Stimulated activated naive CD8-positive, alpha-beta T cell treated with anti-CD3 and anti-CD28 coated beads, Interleukin-15, amount 100 ng/mL, for 72 hours (primary cell): Measurements from ENCODE around the gene NIN.

Source experiments
- ATAC-seq: fragments of 150-1000 bp; cut with Tn5 transposase; 2 replicates; pipeline ENCODE4 v1.10.0; 2021; ENCODE audit warnings: mild to moderate bottlenecking, moderate library complexity
- DNase-seq, 2 donors: peaks; one replicate each; pipeline ENCODE4 v3.0.0; 2021 to 2022
- H3K27ac Mint-ChIP-seq, 2 donors: one replicate each; pipeline ENCODE4 v1.8.0; 2022; ENCODE audit warnings: mild to moderate bottlenecking in 2 of 2, mixed read lengths in 2 of 2, moderate library complexity in 2 of 2
- H3K27me3 Mint-ChIP-seq: one replicate; pipeline ENCODE4 v1.8.0; 2022; ENCODE audit warnings: mixed read lengths
- H3K4me1 Mint-ChIP-seq: one replicate; pipeline ENCODE4 v1.8.0; 2022; ENCODE audit warnings: mild to moderate bottlenecking, mixed read lengths
- H3K4me3 Mint-ChIP-seq, 2 donors: one replicate each; pipeline ENCODE4 v1.8.0; 2022; ENCODE audit warnings: mild to moderate bottlenecking in 2 of 2, mixed read lengths in 2 of 2, moderate library complexity in 1 of 2
- H3K9me3 Mint-ChIP-seq, 2 donors: one replicate each; pipeline ENCODE4 v1.8.0; 2022; ENCODE audit warnings: mixed read lengths in 2 of 2

The NIN gene

DNA sequence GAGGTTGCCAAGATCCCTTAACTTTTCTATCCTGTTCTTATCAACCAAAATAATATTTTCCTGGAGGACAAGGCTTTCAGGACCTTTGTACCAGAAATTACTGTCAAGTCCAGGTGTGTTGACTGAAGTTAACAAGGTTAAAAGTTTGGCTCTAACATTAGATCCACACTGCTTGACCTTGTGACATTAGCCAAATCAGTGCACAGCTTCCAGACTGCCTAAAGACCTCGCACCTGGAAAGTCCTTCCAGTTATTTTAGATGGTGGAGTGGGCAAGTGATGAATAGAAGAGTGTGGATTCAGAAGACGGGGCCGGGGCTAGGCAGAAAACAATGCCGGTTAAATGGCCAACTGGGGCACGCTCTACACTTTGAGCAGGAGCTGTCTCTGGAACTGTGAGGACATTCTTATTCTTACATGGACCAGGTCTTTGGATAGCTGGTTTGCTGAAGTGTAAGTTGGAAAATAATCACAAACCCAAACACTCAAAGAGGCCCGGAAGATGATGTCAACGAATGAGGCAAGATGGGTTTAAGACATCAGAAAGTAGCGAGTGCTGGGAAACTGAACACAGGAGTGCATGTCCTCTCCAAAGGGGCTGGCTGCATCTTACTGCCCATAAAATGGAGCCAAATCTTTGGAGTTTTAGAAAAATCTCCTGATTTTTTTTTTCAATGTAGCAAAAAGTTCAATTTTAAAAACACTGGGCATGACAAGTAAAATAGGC, 56.3 kb downstream of the NIN start:
- ATAC-seq = no peak
- no peak for DNase-seq
- Mint-ChIP-seq H3K4me1 (peaks cover 39% of the 10 kb centered on the region), H3K4me3 (no peak overlapping the region), H3K27me3 (no peaks in the 10 kb centered on the region), H3K9me3 (no peaks in the 10 kb centered on the region), H3K27ac (peak overlapping the region in 1 of 2 donors; percentile 3)

DNA sequence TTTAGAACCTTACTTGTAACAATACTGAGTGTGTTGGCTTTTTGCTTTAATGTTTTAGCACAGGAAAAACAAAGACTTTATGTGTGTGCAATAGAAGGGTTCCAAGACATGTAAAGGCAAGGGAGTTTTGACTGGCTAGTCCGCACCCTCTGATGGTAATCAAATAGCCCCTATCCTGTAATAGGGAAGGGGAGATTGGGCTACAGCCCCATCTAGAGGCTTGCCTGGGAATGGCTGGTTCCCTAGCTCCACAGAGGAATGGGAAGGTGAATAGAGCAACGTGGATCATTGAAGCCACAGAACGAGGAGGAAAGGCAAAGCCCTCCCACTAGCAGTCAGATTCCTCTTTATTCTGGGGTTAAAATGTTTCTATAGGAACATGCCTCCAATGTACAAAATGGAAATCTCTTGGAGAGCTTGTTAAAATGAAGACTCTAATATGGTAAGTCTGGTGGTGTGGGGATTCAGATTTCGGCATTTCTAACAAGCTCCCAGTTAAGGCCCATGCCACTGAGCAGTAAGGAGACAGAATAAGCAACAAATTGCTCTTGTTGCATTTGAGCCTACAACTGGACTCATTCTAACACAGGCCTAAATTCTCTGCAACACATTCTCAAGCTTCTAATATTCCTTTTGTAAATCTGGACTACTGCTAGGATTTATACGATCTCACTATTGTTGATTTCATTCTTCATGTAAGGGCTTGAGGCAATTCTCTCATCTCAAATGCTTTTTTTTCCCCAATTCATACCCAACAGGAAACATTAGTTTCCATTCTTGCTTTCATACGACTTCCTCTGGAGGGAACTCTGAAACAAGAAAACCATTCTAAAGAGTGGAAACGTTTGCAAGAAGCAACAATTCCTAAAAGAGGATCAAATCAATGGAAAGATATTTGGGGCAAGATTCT, 57.1 kb downstream of the NIN start:
- Mint-ChIP-seq H3K27ac (peak overlapping the region in 1 of 2 donors; percentile 12), H3K4me1 (peaks cover 32% of the 10 kb centered on the region), H3K4me3 (no peak overlapping the region), H3K9me3 (no peaks in the 10 kb centered on the region), H3K27me3 (no peaks in the 10 kb centered on the region)
- DNase-seq (no peak), ATAC-seq (peak; percentile 54)

DNA sequence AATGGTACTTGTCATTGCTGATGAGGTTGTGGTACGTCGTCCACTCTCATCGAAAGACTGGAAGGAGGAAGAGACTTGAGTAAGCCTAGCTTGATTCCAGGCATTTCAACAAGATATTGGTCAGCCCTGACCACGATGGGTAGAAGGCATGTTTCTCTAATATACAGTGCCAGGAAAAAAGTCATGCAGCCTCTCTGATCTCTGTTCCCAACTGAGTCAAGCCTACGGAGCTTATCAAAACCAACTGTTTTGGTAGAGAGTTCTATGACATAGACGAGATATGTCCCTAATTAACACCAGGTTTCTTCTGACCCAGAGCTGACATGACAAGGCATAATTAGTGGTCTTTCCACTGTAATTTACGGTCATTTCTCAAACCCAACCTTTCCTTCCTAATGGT, 58.5 kb downstream of the NIN start:
- Mint-ChIP-seq H3K4me3 (no peak overlapping the region), H3K9me3 (no peaks in the 10 kb centered on the region), H3K27me3 (no peaks in the 10 kb centered on the region), H3K4me1 (peaks cover 26% of the 10 kb centered on the region), H3K27ac (no peak overlapping the region)
- DNase-seq (no peak), ATAC-seq (no peak)

DNA sequence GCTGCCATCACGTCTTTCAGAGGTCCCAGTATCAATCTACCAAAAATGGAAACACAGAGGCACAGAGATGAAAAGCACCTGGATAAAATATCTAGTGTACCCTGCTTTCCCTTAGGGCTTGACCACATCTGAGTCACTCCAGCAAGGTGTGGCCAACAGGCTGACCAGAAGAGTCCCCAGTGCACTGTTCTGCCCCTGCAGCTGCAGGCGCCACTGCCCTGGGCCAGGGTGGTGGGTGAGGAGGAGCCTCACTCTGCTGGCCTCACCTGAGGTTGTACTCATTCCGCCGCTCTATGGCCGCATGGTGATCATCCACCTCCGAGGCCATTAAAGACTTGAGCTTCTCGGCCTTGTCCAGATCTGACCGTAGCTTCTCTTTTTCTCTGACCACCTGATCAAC, 60.4 kb downstream of the NIN start:
- ATAC-seq = no peak
- Mint-ChIP-seq H3K27me3 (no peaks in the 10 kb centered on the region), H3K4me3 (no peak overlapping the region), H3K4me1 (peaks cover 22% of the 10 kb centered on the region), H3K27ac (peak overlapping the region in 1 of 2 donors; percentile 63), H3K9me3 (no peaks in the 10 kb centered on the region)
- DNase-seq = no peak

DNA sequence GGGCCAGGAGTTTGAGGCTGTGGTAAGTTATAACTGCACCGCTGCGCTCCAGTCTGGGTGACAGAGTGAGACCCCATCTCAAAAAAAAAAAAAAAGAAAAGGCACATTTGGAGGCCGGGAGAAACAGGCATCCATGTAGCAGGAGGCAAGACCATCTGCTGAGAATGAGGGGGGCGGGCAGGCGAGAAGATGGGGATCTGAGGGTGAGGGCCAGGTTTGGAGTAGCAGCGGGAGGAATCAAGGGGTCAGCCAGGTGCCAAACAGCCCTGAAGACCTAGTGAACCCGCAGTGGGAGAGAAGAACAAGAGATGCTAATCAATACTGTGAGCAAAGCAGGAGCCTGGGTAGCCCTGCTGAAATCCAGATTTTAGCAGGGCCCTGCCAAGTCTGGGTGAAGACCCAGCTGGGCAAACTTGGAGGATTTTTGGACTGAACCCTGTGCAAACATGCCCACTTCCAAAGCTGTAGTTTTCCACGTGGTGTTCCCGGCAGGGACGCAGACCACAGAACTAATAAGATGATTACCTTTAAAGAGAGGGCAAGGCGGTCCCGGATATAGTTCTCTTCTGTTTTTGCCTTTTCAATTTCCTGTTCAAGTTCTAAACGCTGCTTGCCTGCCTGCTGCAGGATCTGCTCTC, 61.0 kb downstream of the NIN start:
- H3K27ac Mint-ChIP-seq = peak overlapping the region in 1 of 2 donors; percentile 66
- ATAC-seq = no peak

DNA sequence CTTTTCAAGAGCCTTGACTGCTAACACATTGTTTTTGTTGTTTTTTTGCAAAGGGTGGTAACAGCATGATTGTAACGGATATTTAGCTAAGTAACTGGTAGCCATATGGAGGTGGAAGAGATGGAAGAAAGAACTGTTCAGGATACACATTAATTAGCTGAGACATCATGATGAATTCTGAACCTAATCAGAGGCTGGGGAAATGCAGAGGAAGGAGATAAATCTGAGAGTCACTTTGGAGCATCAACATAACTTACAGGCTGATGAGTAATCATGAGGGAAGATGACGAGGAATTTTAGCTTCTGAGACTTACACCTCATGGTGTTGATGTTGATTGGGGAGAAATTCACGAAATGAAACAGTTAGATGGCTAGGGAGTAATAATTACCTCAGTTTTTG, 62.3 kb downstream of the NIN start:
- Mint-ChIP-seq H3K27me3 (no peaks in the 10 kb centered on the region), H3K9me3 (no peaks in the 10 kb centered on the region), H3K4me1 (peaks cover 10% of the 10 kb centered on the region), H3K4me3 (no peak overlapping the region), H3K27ac (no peak overlapping the region)
- DNase-seq (no peak), ATAC-seq (no peak)

More for the DNA sequence above, 61.0 kb downstream of the NIN start:
- no peaks in the 10 kb centered on the region for H3K27me3 Mint-ChIP-seq
- H3K4me3 Mint-ChIP-seq = no peak overlapping the region
- DNase-seq = no peak
- no peaks in the 10 kb centered on the region for H3K9me3 Mint-ChIP-seq
- H3K4me1 Mint-ChIP-seq = peaks cover 21% of the 10 kb centered on the region

DNA sequence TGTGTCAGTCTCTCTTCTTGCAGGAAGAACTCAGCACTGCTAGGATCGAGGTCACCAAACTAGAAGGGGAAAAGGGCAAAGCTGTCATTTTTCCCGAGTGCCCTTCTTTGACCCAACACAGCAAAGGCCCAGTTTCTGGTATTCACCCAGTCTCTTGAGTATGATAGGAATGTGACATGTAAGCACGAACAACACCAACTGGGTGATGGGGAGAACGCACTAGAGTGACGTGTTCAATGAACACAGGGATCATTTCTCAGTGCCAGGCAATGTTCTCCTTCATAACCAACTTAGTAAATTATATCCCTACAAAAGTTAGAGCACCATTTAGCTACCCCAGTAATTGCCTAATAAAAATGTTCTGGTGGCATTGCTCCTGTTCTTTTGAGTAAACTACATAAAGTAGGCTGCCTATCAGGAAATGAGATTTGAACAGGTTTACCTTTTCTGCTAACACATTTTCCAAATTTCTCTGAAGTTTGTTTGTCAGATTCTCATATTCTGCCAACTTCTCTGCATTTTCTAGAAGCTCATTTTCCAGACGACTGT, 64.5 kb downstream of the NIN start:
- H3K27ac Mint-ChIP-seq = no peak overlapping the region
- H3K27me3 Mint-ChIP-seq = no peaks in the 10 kb centered on the region
- H3K4me3 Mint-ChIP-seq = no peak overlapping the region
- DNase-seq = no peak
- peaks cover 31% of the 10 kb centered on the region for H3K4me1 Mint-ChIP-seq
- no peak for ATAC-seq
- H3K9me3 Mint-ChIP-seq = no peaks in the 10 kb centered on the region

DNA sequence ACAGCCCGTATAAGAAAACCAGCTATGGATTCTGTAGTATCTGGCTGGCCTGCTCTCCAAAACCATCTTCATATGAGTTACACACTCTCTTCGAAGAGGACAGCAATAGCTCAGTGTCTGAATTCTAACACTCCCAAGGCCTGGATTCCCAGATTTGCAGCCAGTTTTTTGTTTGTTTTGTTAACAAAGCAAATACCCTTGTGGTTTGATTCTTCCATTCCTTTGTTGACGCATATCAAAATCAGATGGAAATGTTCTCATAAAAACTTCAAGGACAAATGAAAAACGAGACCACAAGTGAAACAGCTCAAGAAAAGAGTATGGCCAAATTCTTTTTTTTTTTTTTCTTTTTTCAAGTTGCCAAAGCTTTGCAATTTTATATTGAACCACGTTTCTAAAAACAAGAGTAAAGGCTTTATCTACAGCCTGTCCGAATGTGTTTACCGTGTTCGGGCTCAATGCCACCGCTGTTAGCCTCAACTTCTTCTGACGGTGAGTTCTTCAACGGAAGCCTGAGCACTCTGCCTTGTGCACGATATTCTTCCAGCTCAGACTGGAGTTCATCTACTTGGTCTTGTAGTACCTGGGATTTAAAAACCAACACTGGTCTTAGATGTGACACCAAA, 67.5 kb downstream of the NIN start:
- DNase-seq (no peak), ATAC-seq (no peak)
- no peak overlapping the region for H3K4me3 Mint-ChIP-seq
- H3K27ac Mint-ChIP-seq = peak overlapping the region in 1 of 2 donors; percentile 5
- H3K27me3 Mint-ChIP-seq = no peaks in the 10 kb centered on the region
- no peaks in the 10 kb centered on the region for H3K9me3 Mint-ChIP-seq
- H3K4me1 Mint-ChIP-seq = peaks cover 37% of the 10 kb centered on the region

DNA sequence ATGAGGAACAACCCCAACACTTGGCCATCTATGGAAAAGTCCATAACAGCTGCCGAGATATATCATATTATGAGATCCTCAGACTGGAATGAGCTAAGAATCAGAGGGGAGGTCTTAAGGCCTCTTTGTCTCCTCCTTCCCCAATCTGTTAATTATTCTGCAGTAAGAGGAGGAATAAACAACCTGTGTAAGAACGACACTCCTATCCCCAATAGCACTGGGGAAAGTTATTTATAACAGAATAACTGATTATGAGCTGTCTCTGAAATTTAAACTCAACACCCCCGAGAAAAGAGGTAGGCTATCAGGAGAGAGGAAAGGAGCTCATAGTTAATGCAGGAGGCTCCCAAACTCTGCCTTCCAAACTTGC, 68.0 kb downstream of the NIN start:
- peak overlapping the region in 1 of 2 donors; percentile 27 for H3K27ac Mint-ChIP-seq
- DNase-seq (no peak), ATAC-seq (no peak)
- H3K4me1 Mint-ChIP-seq = peaks cover 37% of the 10 kb centered on the region
- H3K27me3 Mint-ChIP-seq = no peaks in the 10 kb centered on the region
- H3K4me3 Mint-ChIP-seq = peak overlapping the region in 1 of 2 donors; percentile 17
- H3K9me3 Mint-ChIP-seq = no peaks in the 10 kb centered on the region

DNA sequence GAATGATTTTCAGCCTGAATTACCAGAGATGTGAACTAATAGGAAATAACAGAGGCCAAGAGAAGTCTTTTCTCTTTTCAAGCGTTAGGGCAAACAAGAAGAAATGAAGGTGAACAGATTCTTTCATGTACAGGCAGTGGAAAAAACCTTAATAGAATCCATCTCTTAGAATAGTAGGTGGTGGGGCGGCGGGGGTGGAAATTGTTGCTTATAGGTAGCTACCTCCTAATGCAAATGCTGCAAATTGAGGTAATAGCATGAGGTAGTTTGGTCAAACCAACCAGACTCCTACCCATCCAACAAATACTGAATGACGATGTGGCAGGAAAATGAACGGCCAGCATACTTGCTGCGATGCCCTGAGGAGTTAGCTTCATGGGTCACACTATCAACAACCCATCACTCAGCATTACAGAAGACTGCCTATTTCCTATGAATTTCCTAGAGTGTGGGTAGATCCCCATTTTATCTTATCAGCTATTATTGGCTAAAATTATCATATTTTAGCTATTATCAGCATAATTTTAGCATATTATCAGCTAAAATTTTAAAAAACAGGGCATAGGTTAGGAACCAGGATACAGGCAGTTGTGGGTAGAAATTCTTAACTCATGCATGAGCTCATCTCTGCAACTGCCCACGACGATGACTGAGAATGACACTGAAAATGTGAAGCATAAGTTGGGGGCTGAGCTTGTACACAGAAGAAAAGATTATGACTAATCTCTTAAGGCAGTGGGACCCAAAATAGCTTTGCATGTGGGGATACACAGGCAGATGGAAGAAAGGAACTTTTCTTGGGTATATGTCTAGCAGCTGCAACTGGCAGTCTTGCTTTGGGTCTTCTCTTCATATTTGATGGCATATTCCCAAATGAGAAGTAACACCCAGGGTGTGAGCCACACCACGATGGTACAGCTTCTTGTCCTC, 68.7 kb downstream of the NIN start:
- DNase-seq (peak; percentile 48 to 67), ATAC-seq (peak; percentile 100)
- Mint-ChIP-seq H3K27ac (peak overlapping the region in 1 of 2 donors; percentile 27), H3K4me3 (peak overlapping the region in 1 of 2 donors; percentile 17), H3K4me1 (peaks cover 37% of the 10 kb centered on the region), H3K9me3 (no peaks in the 10 kb centered on the region), H3K27me3 (no peaks in the 10 kb centered on the region)

DNA sequence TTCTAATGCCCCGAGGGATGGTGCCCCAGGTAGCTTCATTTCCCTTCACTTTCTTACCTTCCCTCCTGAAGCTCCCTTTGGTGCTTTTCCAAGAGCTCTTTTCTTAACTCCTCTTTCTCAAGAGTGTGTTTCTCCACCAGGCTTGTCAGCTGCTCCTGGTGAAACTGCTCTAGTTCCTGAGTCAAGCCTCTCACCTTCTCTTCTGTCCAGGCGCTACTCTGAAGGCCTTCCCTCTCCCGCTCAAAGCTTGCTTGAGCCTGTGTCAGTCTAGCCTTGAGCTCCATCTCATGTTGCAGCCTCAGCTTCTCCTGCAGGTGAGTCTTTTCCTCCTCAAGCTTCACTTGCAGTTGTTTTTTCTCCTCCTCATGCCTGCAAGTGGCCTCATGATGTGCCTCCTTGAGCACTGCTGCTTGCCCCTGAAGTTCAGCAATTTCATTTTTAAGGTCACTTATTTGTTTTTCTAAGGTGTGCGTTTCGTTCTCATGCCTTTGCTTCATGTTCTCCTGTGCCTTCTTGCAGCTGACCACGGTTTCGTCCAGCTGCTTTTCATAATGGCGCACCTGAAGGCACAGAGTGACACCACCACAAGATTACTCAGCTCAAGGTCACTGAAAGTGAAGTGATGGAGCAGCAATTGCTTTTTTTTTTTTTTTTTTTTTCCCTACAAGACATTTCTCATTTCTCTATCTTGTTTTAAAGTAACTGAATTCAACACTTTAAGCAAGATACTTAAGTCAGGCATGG, 71.0 kb downstream of the NIN start:
- Mint-ChIP-seq H3K4me1 (peaks cover 32% of the 10 kb centered on the region), H3K27me3 (no peaks in the 10 kb centered on the region), H3K9me3 (no peaks in the 10 kb centered on the region), H3K4me3 (no peak overlapping the region), H3K27ac (peak overlapping the region; percentile 20 to 21)
- DNase-seq (no peak), ATAC-seq (no peak)

DNA sequence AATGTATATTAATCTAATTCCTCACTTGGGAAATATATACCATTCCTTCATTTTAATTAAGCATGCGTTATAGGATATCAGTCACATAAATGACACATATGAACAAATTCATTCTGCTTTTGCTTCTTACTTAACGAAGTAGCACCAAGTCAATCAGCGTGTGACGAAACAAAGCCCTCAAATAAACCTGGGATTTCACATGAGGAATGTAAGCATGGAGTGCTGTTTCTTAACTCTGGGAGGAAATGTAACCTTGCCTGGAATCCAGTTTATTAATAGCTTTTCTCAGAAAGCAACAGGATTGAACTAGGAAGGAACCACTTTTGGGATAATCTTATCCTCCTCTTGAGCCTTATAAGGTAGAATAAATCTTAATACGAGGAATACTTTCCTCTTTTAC, 72.0 kb downstream of the NIN start:
- no peak overlapping the region for H3K27ac Mint-ChIP-seq
- H3K9me3 Mint-ChIP-seq = no peaks in the 10 kb centered on the region
- H3K4me1 Mint-ChIP-seq = peaks cover 32% of the 10 kb centered on the region
- no peak for ATAC-seq
- DNase-seq = no peak
- H3K27me3 Mint-ChIP-seq = no peaks in the 10 kb centered on the region
- H3K4me3 Mint-ChIP-seq = no peak overlapping the region

DNA sequence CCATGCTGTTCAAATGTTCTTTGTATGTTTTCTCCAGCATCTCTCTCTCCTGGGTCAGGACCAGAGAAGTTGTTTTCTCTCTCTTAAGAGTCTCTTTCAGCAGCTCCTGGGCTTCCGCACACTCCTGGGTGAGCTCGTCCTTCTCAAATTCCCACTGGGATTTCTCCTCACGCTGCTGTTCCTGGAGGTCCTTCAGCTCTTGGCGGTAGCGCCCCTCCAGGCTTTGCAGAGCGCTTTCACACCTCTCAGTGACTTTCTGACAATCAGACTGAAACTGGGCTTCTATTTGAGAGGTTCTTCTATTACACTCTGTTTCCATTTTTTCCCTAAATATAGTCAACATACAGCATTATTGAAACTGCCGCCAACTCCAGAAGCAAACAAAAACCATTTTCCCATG, 72.7 kb downstream of the NIN start:
- ATAC-seq = no peak
- Mint-ChIP-seq H3K4me1 (peaks cover 25% of the 10 kb centered on the region), H3K9me3 (no peaks in the 10 kb centered on the region), H3K27ac (no peak overlapping the region), H3K27me3 (no peaks in the 10 kb centered on the region), H3K4me3 (no peak overlapping the region)
- no peak for DNase-seq

DNA sequence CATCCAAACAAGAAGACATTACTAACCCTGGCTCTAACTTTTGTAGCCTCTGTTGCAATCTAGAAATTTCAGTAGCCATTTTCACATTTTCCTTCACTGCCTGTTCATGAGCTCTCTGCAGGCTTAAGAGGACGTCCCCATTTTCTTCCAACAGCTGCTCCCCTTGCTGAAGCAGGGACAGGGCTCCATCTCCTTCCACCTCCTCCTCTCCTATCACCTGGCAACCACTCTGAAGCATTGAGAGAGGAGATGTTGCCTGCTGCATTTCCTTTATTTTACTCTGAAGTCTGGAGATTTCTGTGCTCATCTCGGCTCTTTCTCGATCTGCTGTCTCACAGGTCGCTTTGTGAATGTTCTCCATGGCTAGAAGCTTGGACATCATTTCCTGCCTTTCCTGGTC, 73.3 kb downstream of the NIN start:
- Mint-ChIP-seq H3K27ac (no peak overlapping the region), H3K27me3 (no peaks in the 10 kb centered on the region), H3K4me1 (peaks cover 19% of the 10 kb centered on the region), H3K9me3 (no peaks in the 10 kb centered on the region), H3K4me3 (no peak overlapping the region)
- ATAC-seq (no peak), DNase-seq (no peak)
